ENCODE results near the gene FNBP1.

DNA sequence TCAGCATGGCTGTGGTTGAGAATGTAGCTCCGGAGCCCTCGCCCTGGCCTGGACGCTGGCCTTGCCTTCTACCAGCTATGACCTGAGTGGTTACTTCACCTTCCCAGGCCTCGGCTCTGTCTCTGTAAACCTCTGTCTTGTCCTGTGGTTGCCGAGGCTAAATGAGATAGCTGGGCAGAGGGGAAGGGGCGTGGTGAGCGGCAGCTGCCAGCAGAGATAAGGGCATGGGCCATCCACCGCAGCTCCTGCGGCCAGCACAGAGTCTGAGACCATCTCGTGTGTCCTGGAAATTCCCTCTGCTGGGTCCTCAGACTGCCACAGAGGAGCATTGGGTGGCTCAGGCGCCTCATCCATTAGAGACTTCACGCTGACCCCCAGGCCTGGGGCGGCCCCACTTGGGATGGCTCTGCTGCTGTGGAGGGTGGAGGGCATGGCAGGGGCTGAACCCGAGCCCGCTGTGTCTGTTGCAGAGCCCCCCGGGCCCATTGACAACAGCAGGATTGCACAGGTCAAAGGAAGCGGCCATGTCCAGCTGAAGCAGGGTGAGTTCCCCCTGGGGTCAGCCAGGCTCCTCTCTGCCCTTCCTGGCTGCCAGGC is 163.8 kb downstream of the FNBP1 start:
- TF ChIP-seq, protein P1, sequence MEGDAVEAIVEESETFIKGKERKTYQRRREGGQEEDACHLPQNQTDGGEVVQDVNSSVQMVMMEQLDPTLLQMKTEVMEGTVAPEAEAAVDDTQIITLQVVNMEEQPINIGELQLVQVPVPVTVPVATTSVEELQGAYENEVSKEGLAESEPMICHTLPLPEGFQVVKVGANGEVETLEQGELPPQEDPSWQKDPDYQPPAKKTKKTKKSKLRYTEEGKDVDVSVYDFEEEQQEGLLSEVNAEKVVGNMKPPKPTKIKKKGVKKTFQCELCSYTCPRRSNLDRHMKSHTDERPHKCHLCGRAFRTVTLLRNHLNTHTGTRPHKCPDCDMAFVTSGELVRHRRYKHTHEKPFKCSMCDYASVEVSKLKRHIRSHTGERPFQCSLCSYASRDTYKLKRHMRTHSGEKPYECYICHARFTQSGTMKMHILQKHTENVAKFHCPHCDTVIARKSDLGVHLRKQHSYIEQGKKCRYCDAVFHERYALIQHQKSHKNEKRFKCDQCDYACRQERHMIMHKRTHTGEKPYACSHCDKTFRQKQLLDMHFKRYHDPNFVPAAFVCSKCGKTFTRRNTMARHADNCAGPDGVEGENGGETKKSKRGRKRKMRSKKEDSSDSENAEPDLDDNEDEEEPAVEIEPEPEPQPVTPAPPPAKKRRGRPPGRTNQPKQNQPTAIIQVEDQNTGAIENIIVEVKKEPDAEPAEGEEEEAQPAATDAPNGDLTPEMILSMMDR (IDR thresholded peaks at IDR 0.05), result no peak
- TF ChIP-seq POLR2A (IDR thresholded peaks at IDR 0.05), result no peak

Data from lower leg skin (tissue), 3 donors.